HG03439 (cell line): ENCODE data around the gene MSANTD1.

Experiments used
- ATAC-seq: cut with Tn5 transposase; IDR thresholded peaks from one replicate; pipeline ENCODE4 v1.9.1; 2021; ENCODE audit warnings: mild to moderate bottlenecking, moderate library complexity; ENCODE audit not compliant: unreplicated experiment

The MSANTD1 gene

GRCh38 chr4:3262208-3263052 lies 13.5 kb downstream of the MSANTD1 start:
- no peak for ATAC-seq

DNA sequence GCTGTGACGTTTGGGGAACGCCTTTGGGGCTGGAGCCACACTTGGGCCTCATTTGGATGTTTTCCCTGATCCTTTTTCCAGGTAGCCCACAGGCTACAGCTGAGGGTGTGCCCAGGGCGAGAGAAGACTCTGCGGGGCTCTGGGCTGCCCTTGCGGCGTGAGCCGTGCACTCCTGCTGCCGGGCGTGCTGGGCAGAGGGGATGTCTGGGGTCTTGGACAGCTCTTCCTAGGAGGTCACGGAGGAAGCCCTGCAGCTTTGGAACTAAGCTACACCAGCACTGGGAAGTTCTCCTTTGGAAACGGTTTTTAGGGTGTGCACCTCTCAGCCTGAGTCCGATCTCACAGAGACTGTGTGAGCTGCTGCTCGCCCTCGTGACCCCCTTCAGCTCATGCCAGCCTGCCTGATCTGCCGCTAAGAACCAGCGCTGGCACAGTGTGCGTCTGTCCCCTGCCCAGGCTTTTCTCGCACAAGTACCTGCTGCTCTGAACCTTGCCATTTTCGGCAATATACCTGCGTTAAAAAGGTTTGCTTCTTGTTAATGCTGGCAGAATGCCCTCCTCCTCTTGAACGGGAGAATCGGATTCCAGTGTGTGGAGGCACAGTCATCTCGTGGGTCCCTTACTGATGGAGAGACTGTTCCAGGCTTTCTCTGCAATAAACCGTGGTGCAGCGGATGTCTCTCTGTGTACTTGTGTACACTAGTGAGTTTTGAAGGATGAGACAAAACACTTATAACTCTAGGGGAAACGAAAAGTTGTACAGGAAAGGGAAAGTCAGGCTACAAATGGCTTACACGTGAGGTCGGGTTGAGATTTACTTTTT lies 14.3 kb downstream of the MSANTD1 start:
- no peak for ATAC-seq

- ATAC-seq: no peak
These were observed 14.9 kb downstream of the MSANTD1 start for GRCh38 chr4:3263876-3264193.

- no peak for ATAC-seq
These were observed 17.1 kb downstream of the MSANTD1 start for GRCh38 chr4:3266076-3266475.

- no peak for ATAC-seq
These were observed 18.8 kb downstream of the MSANTD1 start for GRCh38 chr4:3267576-3268394.

DNA sequence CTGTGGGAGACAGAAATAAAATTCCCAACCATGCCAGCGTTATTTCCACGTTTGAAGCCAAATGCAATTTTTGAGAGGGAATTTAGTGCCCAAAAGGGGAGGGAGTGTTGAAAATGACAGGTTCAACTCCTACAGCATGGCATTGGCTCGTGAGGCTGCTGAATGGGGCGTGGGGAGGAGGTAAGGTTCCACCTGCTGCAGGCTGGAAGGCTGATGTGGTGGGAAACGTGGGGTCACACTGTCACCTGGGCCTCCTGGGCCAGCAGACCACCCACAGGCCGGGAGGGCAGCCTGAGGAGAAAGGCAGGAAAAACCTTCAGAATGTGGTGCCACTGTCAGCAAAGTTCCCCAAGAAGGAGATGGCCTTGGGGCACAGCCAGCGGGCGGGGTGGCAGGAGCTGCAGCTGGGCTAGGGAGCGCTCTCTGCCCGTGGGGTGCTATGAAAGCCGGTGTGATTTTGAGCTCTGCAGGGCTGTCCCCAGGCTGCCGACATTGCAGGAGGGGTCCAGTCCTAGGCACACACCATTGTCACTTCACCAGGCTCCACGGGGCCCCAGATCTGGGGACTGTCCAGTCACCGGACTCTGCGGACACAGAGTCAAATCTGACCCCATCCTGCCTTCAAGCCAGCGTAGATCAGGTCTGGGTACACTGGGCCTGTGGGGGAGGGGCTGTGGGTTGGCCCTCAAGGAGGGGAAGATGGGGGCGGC lies 19.6 kb downstream of the MSANTD1 start:
- no peak for ATAC-seq

DNA sequence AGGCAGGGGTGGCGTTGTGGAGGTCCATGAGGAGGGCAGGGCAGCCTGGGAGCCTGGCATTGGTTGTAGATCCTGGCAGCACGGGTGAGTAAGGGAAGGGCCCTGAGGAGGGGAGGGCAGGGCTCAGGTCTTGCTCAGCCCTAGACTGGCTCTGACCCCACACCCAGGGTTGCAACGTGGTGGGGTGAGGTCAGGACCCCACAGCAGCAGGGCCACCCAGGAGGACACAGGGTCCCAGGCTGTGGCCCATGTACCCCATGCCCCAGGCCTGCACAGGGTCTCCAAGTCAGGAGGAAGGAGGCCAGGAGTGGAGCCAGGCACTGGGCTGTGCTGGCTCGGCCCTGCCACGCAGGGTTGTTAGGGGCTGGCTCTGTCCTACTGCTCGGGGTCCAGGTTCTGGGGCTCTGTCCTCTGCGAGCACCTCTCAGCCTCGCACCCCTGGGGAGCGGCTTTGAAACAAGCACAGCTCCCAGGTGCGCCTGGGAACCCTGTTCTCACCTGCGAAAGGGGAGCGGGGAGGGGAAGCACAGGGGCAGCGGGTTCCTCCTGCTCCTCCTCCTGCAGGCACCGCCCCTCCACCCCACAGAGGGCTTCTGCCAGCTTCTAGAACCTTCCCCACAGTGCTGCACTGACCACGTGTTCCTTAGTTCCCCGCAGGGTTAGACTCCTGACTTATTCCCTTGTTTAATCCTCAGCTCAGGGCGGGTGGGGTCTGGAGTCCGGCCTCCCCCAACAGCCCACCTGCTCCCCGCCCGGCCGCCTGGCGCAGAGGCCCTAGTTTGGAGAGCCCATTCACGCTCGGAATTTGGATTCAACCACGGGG lies 20.4 kb downstream of the MSANTD1 start:
- ATAC-seq: no peak

- ATAC-seq: no peak
These were observed 21.1 kb downstream of the MSANTD1 start for GRCh38 chr4:3269991-3270611.

- no peak for ATAC-seq
These were observed 22.2 kb downstream of the MSANTD1 start for GRCh38 chr4:3271131-3271530.

DNA sequence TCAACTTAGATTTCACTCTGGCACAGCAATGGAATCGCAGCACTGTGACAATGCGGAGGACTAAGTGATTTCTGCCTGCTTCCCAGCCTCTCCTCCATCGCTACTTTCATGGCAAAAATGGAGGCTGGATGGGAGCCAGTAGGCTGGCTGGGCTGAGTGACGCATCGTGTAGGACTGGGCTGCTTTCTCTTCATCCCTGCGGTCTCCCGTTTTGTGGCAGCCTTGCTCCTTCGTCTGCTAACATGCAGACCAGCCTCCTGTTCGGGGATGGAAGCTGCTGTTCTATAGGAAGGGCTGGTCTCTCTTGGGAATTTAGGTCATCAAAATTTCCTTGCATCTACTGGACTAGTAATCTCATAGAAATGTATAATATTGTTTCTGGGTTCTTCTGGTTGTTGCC lies 28.0 kb downstream of the MSANTD1 start:
- ATAC-seq: no peak

DNA sequence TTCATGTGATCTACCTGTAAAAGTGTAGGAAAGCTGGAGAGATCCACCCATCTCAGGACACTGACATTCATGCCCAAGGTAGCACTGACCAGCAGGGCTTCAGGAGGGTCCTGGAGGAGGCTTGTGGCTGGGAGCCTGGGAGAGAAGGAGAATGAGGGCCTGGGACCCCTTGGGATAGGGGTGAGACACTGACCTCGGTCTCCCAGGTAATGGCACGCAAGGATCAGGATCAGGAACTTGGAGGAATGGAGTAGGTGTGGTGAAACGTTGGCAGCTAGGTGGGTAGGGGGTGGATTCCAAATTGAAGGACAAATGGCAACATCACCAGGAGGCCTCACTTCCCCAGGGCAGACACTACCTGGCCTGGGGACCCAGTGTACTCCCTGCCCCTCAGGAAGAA lies 31.5 kb downstream of the MSANTD1 start:
- no peak for ATAC-seq

- ATAC-seq: no peak
These were observed 34.5 kb downstream of the MSANTD1 start for GRCh38 chr4:3283483-3283882.

DNA sequence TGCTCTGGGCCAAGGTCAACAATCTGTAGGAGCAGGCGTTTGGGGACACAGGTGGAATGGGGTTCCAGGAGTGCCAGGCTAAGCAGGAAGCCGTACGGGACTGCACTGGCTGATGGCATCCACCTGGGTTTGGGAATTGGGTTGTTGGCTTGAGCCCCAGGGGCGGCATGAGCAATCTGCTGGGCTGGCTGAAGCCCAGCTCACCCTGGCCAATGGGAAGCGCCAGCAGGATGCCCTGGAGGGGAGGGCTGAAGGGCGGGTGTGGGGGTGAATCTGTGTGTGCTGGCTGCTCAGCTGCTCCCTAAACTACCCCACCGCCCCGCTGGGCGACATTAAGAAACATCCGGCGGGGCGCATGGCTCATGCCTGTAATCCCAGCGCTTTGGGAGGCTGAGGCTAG lies 35.0 kb downstream of the MSANTD1 start:
- no peak for ATAC-seq

DNA sequence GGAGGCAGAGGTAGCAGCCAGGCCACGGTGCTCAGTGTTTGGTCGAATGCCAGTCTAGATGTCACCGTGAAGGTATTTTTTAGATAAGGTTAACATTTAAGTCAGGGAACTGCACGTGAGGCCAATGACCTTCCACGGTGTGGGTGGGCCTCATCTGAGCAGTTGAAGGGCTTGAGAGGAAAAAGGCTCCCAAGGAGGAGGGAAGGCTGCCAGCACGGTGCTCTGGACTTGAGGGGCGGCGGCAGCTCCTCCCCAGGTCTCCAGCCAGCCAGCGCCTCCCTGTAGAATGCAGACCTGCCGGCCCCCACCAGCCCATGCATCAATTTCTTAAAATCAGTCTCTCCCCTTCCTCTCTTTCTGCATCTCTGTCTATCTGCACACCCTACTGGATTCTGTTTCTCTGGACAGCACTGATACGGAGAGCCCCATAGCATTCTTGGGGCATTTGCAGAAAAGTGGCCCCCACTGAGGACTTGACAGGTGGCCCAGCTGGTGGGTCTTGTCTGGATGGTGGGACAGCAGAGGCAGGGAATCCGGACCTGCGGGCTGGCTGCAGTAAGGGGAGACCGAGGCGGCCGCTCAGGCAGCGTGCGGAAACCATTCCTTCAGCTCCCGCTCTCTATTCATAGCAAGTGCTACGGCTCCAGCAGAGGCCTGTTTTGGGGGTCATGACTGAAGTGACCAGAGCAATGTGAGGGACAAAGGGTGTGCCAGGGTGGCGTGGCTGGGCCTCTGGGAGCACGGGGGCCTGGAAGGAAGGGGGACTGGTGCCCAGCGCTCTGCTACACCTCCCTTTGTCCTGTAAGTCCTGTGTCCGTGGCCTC lies 36.0 kb downstream of the MSANTD1 start:
- ATAC-seq: no peak

GRCh38 chr4:3285558-3286334 lies 36.8 kb downstream of the MSANTD1 start:
- ATAC-seq: no peak

DNA sequence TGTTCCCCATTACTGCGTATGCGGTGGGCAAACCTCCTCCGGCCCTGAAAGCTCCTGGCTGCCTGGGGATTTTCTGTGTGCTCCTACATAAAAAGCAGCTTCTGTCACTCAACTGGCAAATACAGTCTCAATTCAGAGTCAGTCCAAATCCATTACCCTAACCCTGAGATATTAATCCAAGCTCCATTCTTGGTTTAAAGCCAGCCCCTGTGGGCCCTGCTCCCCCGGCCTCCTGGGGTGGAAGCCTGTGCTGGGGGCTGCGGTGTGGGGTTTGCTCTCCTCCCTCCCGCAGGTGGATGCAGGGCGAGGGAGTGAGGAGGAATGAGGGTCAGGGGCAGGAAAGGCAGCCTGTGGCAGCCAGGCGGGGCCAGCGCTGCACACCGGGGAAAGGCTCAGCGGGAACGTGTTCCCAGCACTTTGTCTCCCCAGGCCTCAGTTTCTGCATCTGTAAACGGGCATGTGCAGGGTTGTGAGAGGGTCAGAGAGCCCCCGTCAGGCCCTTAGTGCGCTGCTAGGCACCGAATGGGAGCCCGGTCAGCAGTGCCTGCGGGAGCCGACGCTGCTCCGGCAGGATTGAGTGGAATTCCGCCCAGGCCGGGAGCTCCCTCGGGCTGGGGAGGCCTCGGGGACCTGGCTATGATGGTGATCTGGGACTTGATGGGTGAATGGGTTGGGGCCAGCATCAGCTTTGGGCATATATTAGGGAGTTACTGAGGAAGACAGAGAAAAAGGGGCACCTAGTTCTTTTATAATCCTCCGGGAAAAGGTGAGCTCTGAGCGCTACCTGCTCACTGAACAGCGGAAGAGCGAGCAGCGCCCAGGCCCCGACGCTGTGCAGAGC lies 37.6 kb downstream of the MSANTD1 start:
- ATAC-seq: no peak
